GM12891 (cell line): ENCODE results near the gene COL6A2.

ENCODE experiments used
- POLR2A ChIP-seq: IDR thresholded peaks from 2 replicates; pipeline ENCODE4 v1.6.1; 2011; ENCODE audit warnings: low read depth, low read length, control low read depth
- POLR2AphosphoS5 ChIP-seq: IDR thresholded peaks from 2 replicates; pipeline ENCODE4 v1.6.1; 2011; ENCODE audit warnings: low read depth, low read length, control low read depth

DNA sequence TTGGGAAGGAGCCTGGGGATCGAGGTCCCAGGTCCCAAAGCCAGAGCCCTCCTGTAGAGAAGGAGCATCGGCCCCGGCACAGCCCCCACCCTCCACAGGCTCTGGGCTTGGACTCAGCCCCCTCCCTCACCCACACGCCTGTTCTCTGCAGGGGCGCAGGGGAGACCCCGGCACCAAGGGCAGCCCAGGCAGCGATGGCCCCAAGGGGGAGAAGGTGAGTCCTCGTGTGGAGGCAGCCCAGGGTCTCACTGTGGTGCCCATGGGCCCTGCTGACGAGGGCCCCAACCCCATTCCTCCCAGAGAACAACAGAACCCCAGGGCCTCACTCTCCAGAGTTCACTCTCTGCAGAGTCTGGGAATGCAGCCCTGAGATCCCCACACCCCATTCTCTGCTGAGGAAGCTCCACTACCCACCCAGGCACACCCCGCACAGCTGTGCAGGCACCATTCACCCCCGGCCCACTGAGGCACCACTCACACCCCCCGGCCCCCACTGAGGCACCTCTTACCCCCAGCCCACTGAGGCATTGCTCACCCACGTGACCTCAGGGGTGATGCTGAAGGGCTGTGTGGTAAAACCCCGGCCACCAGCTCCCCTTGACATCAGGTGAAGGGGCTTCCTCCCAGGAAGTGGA lies 21.8 kb downstream of the COL6A2 start:
- TF ChIP-seq POLR2AphosphoS5, result no peak
- no peak for TF ChIP-seq POLR2A
